Caco-2 (cell line): ENCODE results near the gene NRL. TPM values are rescaled to one million over a fixed set of nuclear protein-coding genes. Genes with fewer than 3 reads are reported as not detected.

Source experiments
- BruUV-seq: library from RNA; stranded (reverse); fragments of 400-500 nt; replicated peaks from 2 replicates; lab custom pipeline; 2021; lab: Mats Ljungman, UMichigan
- CTCF ChIA-PET: fragments of 300-600 bp; sonication (Branson Sonifier 250); formaldehyde crosslinking; loops from one replicate; lab custom pipeline; 2022; ENCODE audit warnings: antibody characterized with exemption; lab: Charles Lee
- POLR2A ChIA-PET: fragments of 300-600 bp; sonication (Branson Sonifier 250); formaldehyde crosslinking; loops from one replicate; lab custom pipeline; 2022; ENCODE audit warnings: antibody characterized with exemption; lab: Charles Lee
- DNase-seq, 2 experiments: peaks; one replicate each; pipeline versions ENCODE4 v3.0.0 to v3.0.0-alpha.2; 2020 to 2022
- H3K27me3 ChIP-seq: replicated peaks from 2 replicates; pipeline ENCODE4 v1.6.0; 2011; ENCODE audit warnings: low read length; ENCODE audit not compliant: control insufficient read depth, insufficient read depth
- H3K36me3 ChIP-seq: 2 replicates; pipeline ENCODE4 v1.5.1; 2011; ENCODE audit warnings: low read length; ENCODE audit not compliant: control insufficient read depth, insufficient read depth
- H3K4me1 ChIP-seq: fragments of 250-450 bp; sonication (Bioruptor Pico); 2 replicates; pipeline ENCODE4 v1.5.1; 2020; ENCODE audit warnings: mild to moderate bottlenecking
- H3K4me3 ChIP-seq: 2 replicates; pipeline ENCODE4 v1.5.1; 2011; ENCODE audit warnings: low read depth, mild to moderate bottlenecking, control low read depth, low read length
- H3K9me3 ChIP-seq: fragments of 250-450 bp; sonication (Bioruptor Pico); 2 replicates; pipeline ENCODE4 v1.5.1; 2020; ENCODE audit warnings: mild to moderate bottlenecking, moderate library complexity
- H3K27ac Mint-ChIP-seq: one replicate; pipeline ENCODE4 v1.8.0; 2022; ENCODE audit warnings: mixed read lengths; ENCODE audit not compliant: unreplicated experiment
- H3K27me3 Mint-ChIP-seq: one replicate; pipeline ENCODE4 v1.8.0; 2022; ENCODE audit warnings: mixed read lengths; ENCODE audit not compliant: insufficient read depth, unreplicated experiment
- H3K36me3 Mint-ChIP-seq: one replicate; pipeline ENCODE4 v1.8.0; 2022; ENCODE audit warnings: mild to moderate bottlenecking, mixed read lengths; ENCODE audit not compliant: insufficient read depth, unreplicated experiment
- H3K4me1 Mint-ChIP-seq: one replicate; pipeline ENCODE4 v1.8.0; 2022; ENCODE audit warnings: low read depth, mixed read lengths; ENCODE audit not compliant: unreplicated experiment
- H3K4me3 Mint-ChIP-seq: one replicate; pipeline ENCODE4 v1.8.0; 2022; ENCODE audit warnings: mild to moderate bottlenecking, moderate library complexity, mixed read lengths; ENCODE audit not compliant: unreplicated experiment
- H3K9me3 Mint-ChIP-seq: one replicate; pipeline ENCODE4 v1.8.0; 2022; ENCODE audit warnings: mixed read lengths; ENCODE audit not compliant: unreplicated experiment
- CTCF ChIP-seq, 2 experiments: fragments of 200-600 bp in 1 of 2; IDR thresholded peaks; 1 replicate in 1 of 2; 2 replicates in 1 of 2; pipeline versions ENCODE4 v1.5.1 to v1.8.0; 2011 to 2022; ENCODE audit warnings: antibody characterized with exemption in 1 of 2, control low read depth in 1 of 2, inconsistent platforms in 1 of 2, low read depth in 1 of 2, low read length in 1 of 2, mild to moderate bottlenecking in 1 of 2, moderate library complexity in 1 of 2; ENCODE audit not compliant: insufficient read depth in 1 of 2, severe bottlenecking in 1 of 2, unreplicated experiment in 1 of 2
- intact Hi-C: fragments of 100-400 bp; cut with micrococcal nuclease; formaldehyde crosslinking; loops from one replicate; pipeline ENCODE4 v1.10.0; 2022; ENCODE audit not compliant: unreplicated experiment
- total RNA-seq: library from RNA; stranded (reverse); gene quantifications from 2 replicates; pipeline ENCODE4 v1.2.3, GENCODE V29; 2022

The NRL gene
- total RNA-seq, 1 experiment from 2014 or later, result 2.1 TPM

GRCh38 chr14:24122898-24123297, 8.1 kb upstream of the NRL start:
- Histone ChIP-seq H3K27me3 (no peaks in the 10 kb centered on the region), H3K4me3 (no peak overlapping the region), H3K4me1 (no peaks in the 10 kb centered on the region), H3K9me3 (no peaks in the 10 kb centered on the region), H3K36me3 (peaks cover 6% of the 10 kb centered on the region)
- Mint-ChIP-seq H3K9me3 (no peaks in the 10 kb centered on the region), H3K27me3 (no peaks in the 10 kb centered on the region), H3K4me1 (no peaks in the 10 kb centered on the region), H3K27ac (no peak overlapping the region), H3K4me3 (no peak overlapping the region), H3K36me3 (peaks cover 14% of the 10 kb centered on the region)
- DNase-seq, result no peak
- POLR2A ChIA-PET, result no interaction called here
- CTCF ChIA-PET, result no interaction called here
- BruUV-seq, result no TSS peak
- TF ChIP-seq CTCF (IDR thresholded peaks at IDR 0.05; ENCODE audit: insufficient read depth in 1 of 2, low read depth in 1 of 2, low read length in 1 of 2, severe bottlenecking in 1 of 2, unreplicated experiment in 1 of 2), result no peak
- intact Hi-C loops, result no loop called here

GRCh38 chr14:24122416-24122815, 7.7 kb upstream of the NRL start:
- no TSS peak for BruUV-seq
- peaks cover 14% of the 10 kb centered on the region for H3K36me3 Mint-ChIP-seq
- CTCF ChIA-PET, result no interaction called here
- intact Hi-C loops, result no loop called here
- H3K9me3 Mint-ChIP-seq, result no peaks in the 10 kb centered on the region
- Histone ChIP-seq H3K36me3 (peaks cover 6% of the 10 kb centered on the region), H3K4me3 (no peak overlapping the region), H3K9me3 (no peaks in the 10 kb centered on the region), H3K27me3 (no peaks in the 10 kb centered on the region), H3K4me1 (no peaks in the 10 kb centered on the region)
- POLR2A ChIA-PET, result no interaction called here
- H3K27me3 Mint-ChIP-seq, result no peaks in the 10 kb centered on the region
- H3K4me1 Mint-ChIP-seq, result no peaks in the 10 kb centered on the region
- TF ChIP-seq CTCF (IDR thresholded peaks at IDR 0.05; ENCODE audit: insufficient read depth in 1 of 2, low read depth in 1 of 2, low read length in 1 of 2, severe bottlenecking in 1 of 2, unreplicated experiment in 1 of 2), result no peak
- DNase-seq, result no peak
- no peak overlapping the region for H3K27ac Mint-ChIP-seq
- no peak overlapping the region for H3K4me3 Mint-ChIP-seq

- H3K27ac Mint-ChIP-seq, result no peak overlapping the region
- Histone ChIP-seq H3K4me3 (no peak overlapping the region), H3K9me3 (no peaks in the 10 kb centered on the region), H3K4me1 (no peaks in the 10 kb centered on the region), H3K36me3 (peaks cover 6% of the 10 kb centered on the region), H3K27me3 (no peaks in the 10 kb centered on the region)
- H3K9me3 Mint-ChIP-seq, result no peaks in the 10 kb centered on the region
- BruUV-seq, result no TSS peak
- H3K27me3 Mint-ChIP-seq, result no peaks in the 10 kb centered on the region
- no peak for TF ChIP-seq CTCF (IDR thresholded peaks at IDR 0.05; ENCODE audit: insufficient read depth in 1 of 2, low read depth in 1 of 2, low read length in 1 of 2, severe bottlenecking in 1 of 2, unreplicated experiment in 1 of 2)
- intact Hi-C loops, result no loop called here
- H3K36me3 Mint-ChIP-seq, result peaks cover 22% of the 10 kb centered on the region
- ChIA-PET POLR2A (no interaction called here), CTCF (no interaction called here)
- peaks cover under 1% of the 10 kb centered on the region for H3K4me1 Mint-ChIP-seq
- no peak overlapping the region for H3K4me3 Mint-ChIP-seq
- DNase-seq, result no peak
Observed at GRCh38 chr14:24121210-24121609, 6.5 kb upstream of the NRL start.
